Activated T-cell treated with anti-CD3 and anti-CD28 coated beads, Interleukin-2, amount 50 U/mL, for 4 hours (primary cell): Measurements from ENCODE around the gene ZMIZ1. TPM values are rescaled to one million over a fixed set of nuclear protein-coding genes. Genes with fewer than 3 reads are reported as not detected.

Experiments
- ATAC-seq, 2 donors: fragments of 200-7000 bp; cut with Tn5 transposase; one replicate each; pipeline ENCODE4 v1.10.0; 2021
- DNase-seq: peaks from one replicate; pipeline ENCODE4 v3.0.0-alpha.2; 2020
- H3K27me3 Mint-ChIP-seq: one replicate; pipeline ENCODE4 v1.8.0; 2021; ENCODE audit warnings: low read depth, mixed read lengths
- H3K36me3 Mint-ChIP-seq: one replicate; pipeline ENCODE4 v1.8.0; 2022; ENCODE audit warnings: mixed read lengths; ENCODE audit not compliant: insufficient read depth
- H3K4me1 Mint-ChIP-seq: one replicate; pipeline ENCODE4 v1.8.0; 2021; ENCODE audit warnings: low read depth, mixed read lengths
- H3K4me3 Mint-ChIP-seq: one replicate; pipeline ENCODE4 v1.8.0; 2021; ENCODE audit warnings: mild to moderate bottlenecking, moderate library complexity, mixed read lengths
- H3K9me3 Mint-ChIP-seq: one replicate; pipeline ENCODE4 v1.8.0; 2021; ENCODE audit warnings: mixed read lengths
- total RNA-seq, 3 donors: library from RNA; stranded (reverse); gene quantifications; one replicate each; pipeline ENCODE4 v1.2.1, GENCODE V29; 2021

ZMIZ1 gene
- total RNA-seq, 3 donors from 2014 or later = 17.7 to 21.0 (median 18.0) TPM

DNA sequence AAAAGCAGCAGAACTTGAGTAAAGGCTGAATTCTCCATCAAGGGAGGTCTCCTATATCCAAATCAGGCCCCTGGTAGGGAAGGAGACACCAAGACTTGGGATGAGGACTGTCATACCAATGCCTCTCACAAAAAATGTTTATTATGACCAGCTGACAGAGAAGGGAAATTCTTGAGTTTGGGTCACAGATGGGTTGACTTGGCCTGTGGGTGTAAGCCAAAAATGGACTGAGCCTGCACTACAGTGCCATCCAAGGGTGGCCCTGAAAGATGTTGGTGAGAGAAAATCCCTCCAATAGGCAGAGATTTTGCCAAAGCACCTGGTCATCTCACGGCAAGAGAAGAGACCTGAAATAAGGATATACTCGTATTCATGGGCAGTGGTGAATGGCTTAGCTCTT, 251.6 kb downstream of the ZMIZ1 start:
- Mint-ChIP-seq H3K9me3 (peaks cover 9% of the 10 kb centered on the region), H3K4me1 (peaks cover 96% of the 10 kb centered on the region), H3K27me3 (no peaks in the 10 kb centered on the region), H3K4me3 (no peak overlapping the region), H3K36me3 (peaks cover 5% of the 10 kb centered on the region)
- ATAC-seq (no peak), DNase-seq (no peak)

DNA sequence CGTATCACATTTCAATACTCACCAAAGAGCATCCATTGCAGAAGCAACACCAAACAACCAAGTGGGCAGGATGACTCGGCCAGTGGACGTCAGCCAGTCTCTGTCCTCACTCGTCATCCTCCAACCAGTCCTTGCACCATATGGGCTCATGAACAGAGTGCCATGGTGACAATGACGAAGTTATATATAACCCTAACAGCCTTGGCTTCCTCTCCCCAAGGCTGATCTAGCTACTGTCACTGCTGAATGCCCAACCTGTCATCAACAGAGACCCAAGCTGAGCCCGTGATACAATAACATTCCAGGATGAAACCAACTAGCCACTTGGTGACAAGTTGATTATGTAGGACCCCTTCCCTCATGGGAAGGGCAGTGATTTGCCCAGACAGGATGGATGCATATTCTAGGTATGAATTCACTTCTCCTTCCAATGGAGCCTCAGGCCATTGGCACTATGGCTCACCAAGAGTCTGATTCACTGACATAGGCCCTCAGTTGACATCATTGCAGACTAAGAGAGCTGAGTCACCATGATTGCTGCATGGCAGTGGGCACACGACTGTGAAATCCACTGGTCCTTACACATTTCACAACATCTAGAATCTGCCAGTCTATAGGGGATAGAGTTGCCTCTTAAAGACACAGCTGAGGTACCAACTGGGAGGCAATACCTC, 252.2 kb downstream of the ZMIZ1 start:
- H3K36me3 Mint-ChIP-seq = no peaks in the 10 kb centered on the region
- ATAC-seq (peak; percentile 49 to 51), DNase-seq (peak; percentile 17)
- peaks cover 9% of the 10 kb centered on the region for H3K9me3 Mint-ChIP-seq
- H3K27me3 Mint-ChIP-seq = no peaks in the 10 kb centered on the region
- peaks cover 90% of the 10 kb centered on the region for H3K4me1 Mint-ChIP-seq
- H3K4me3 Mint-ChIP-seq = no peak overlapping the region

- Mint-ChIP-seq H3K36me3 (no peaks in the 10 kb centered on the region), H3K4me3 (no peak overlapping the region), H3K9me3 (peaks cover 9% of the 10 kb centered on the region), H3K27me3 (no peaks in the 10 kb centered on the region), H3K4me1 (peaks cover 86% of the 10 kb centered on the region)
- ATAC-seq = no peak
- DNase-seq = no peak
These were observed 252.7 kb downstream of the ZMIZ1 start for GRCh38 chr10:79321494-79321882.

DNA sequence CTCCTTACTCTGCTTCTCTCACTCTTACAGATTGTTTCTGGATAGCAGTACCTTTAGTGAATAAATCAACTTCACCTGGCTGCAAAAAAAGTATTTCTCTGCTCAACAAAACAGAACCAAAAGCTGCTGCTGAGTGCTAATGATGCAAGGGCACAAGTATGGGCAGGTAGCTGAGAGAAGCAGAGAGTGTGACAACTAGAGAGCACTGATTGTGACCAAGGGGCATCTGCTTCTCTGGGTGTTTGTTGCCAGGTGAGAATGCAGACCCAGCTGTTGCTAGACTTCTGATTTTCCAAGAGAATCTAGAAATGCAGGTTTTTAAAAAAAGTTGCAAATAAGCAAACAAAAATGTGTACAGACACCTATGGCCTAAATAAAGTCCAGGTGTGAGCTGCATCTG, 253.2 kb downstream of the ZMIZ1 start:
- Mint-ChIP-seq H3K9me3 (peaks cover 9% of the 10 kb centered on the region), H3K36me3 (no peaks in the 10 kb centered on the region), H3K4me1 (peaks cover 81% of the 10 kb centered on the region), H3K4me3 (no peak overlapping the region), H3K27me3 (no peaks in the 10 kb centered on the region)
- DNase-seq = no peak
- ATAC-seq = no peak

- H3K4me3 Mint-ChIP-seq = peak overlapping the region; percentile 57
- no peaks in the 10 kb centered on the region for H3K27me3 Mint-ChIP-seq
- peak; percentile 83 to 87 for ATAC-seq
- peak; percentile 68 for DNase-seq
- peaks cover 72% of the 10 kb centered on the region for H3K4me1 Mint-ChIP-seq
- peaks cover 9% of the 10 kb centered on the region for H3K9me3 Mint-ChIP-seq
- H3K36me3 Mint-ChIP-seq = no peaks in the 10 kb centered on the region
These were observed 254.1 kb downstream of the ZMIZ1 start for GRCh38 chr10:79322616-79323543.

DNA sequence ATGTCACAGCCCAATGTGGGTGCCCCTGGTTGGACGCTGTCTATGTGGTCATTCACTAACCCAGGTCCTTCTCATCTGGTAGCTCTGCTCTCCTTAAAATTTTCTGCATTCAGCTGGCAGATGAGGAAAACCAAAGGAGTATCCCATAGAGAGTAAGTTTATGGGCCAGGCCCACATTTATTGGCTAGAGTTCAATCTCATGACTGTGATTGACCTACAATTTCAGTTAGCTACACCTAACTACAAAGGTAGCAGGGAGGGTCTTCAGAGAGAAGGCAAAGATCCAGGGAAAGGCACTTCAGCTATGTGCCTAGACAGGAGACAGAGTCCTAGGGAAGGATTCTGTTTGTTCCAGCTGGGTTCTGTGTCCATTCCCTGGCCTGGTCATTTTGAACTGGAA, 254.8 kb downstream of the ZMIZ1 start:
- H3K9me3 Mint-ChIP-seq = peaks cover 9% of the 10 kb centered on the region
- peak overlapping the region; percentile 57 for H3K4me3 Mint-ChIP-seq
- H3K36me3 Mint-ChIP-seq = no peaks in the 10 kb centered on the region
- no peaks in the 10 kb centered on the region for H3K27me3 Mint-ChIP-seq
- H3K4me1 Mint-ChIP-seq = peaks cover 64% of the 10 kb centered on the region
- ATAC-seq (no peak), DNase-seq (no peak)

GRCh38 chr10:79324032-79324695, 255.4 kb downstream of the ZMIZ1 start:
- ATAC-seq = no peak
- H3K27me3 Mint-ChIP-seq = no peaks in the 10 kb centered on the region

DNA sequence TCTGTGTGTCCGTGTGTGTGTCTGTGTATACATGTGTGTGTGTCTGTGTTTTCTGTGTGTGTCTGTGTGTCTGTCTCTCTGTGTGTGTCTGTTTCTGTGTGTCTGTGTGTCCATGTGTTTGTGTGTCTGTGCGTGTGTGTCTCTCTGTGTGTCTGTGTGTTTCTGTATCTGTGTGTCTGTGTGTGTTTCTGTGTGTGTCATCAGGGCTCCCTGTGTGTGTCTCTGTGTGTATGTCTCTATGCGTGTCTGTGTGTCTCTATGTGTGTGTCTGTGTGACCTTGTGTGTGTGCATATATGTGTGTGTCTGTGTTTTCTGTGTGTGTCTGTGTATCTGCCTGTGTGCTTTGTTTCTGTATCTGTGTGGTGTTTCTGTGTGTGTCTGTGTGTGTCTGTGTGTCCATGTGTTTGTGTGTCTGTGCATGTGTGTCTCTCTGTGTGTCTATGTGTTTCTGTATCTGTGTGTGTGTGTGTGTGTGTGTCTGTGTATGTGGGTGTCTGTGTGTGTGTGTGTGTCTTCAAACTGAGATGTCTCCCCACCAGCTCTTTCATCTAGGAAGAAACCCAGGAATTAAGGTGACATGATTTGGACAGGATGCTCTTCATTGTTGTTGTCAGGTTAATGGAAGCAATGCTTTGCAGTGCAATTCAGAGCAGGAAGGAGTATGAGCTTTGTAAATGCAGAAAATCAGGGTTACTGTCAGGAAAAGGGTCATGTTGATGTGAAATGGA, 257.8 kb downstream of the ZMIZ1 start:
- H3K4me3 Mint-ChIP-seq = no peak overlapping the region
- no peaks in the 10 kb centered on the region for H3K27me3 Mint-ChIP-seq
- DNase-seq (no peak), ATAC-seq (no peak)
- no peaks in the 10 kb centered on the region for H3K36me3 Mint-ChIP-seq
- no peaks in the 10 kb centered on the region for H3K9me3 Mint-ChIP-seq
- peaks cover 53% of the 10 kb centered on the region for H3K4me1 Mint-ChIP-seq

More at GRCh38 chr10:79324032-79324695, 255.4 kb downstream of the ZMIZ1 start:
- Mint-ChIP-seq H3K4me1 (peaks cover 61% of the 10 kb centered on the region), H3K36me3 (no peaks in the 10 kb centered on the region), H3K9me3 (peaks cover 4% of the 10 kb centered on the region), H3K4me3 (no peak overlapping the region)
- DNase-seq = no peak

- Mint-ChIP-seq H3K27me3 (no peaks in the 10 kb centered on the region), H3K4me1 (peaks cover 53% of the 10 kb centered on the region), H3K36me3 (no peaks in the 10 kb centered on the region), H3K9me3 (no peaks in the 10 kb centered on the region), H3K4me3 (no peak overlapping the region)
- ATAC-seq = no peak
- no peak for DNase-seq
These were observed 258.3 kb downstream of the ZMIZ1 start for GRCh38 chr10:79327090-79327457.

GRCh38 chr10:79328147-79328701, 259.5 kb downstream of the ZMIZ1 start:
- Mint-ChIP-seq H3K27me3 (no peaks in the 10 kb centered on the region), H3K4me3 (no peak overlapping the region)
- DNase-seq = no peak

GRCh38 chr10:79328737-79329504, 260.2 kb downstream of the ZMIZ1 start:
- no peak for DNase-seq
- ATAC-seq = no peak
- H3K4me3 Mint-ChIP-seq = no peak overlapping the region
- no peaks in the 10 kb centered on the region for H3K9me3 Mint-ChIP-seq
- H3K27me3 Mint-ChIP-seq = no peaks in the 10 kb centered on the region
- H3K36me3 Mint-ChIP-seq = no peaks in the 10 kb centered on the region
- H3K4me1 Mint-ChIP-seq = peaks cover 48% of the 10 kb centered on the region

More at GRCh38 chr10:79328147-79328701, 259.5 kb downstream of the ZMIZ1 start:
- Mint-ChIP-seq H3K4me1 (peaks cover 49% of the 10 kb centered on the region), H3K36me3 (no peaks in the 10 kb centered on the region), H3K9me3 (no peaks in the 10 kb centered on the region)
- no peak for ATAC-seq

GRCh38 chr10:79329529-79329928, 260.8 kb downstream of the ZMIZ1 start:
- peaks cover 45% of the 10 kb centered on the region for H3K4me1 Mint-ChIP-seq
- H3K27me3 Mint-ChIP-seq = no peaks in the 10 kb centered on the region
- DNase-seq = no peak
- no peaks in the 10 kb centered on the region for H3K9me3 Mint-ChIP-seq
- H3K4me3 Mint-ChIP-seq = no peak overlapping the region
- H3K36me3 Mint-ChIP-seq = no peaks in the 10 kb centered on the region
- no peak for ATAC-seq

- Mint-ChIP-seq H3K4me1 (peaks cover 48% of the 10 kb centered on the region), H3K27me3 (no peaks in the 10 kb centered on the region), H3K36me3 (no peaks in the 10 kb centered on the region), H3K4me3 (no peak overlapping the region), H3K9me3 (no peaks in the 10 kb centered on the region)
- ATAC-seq (peak in 1 of 2 donors; percentile 6), DNase-seq (no peak)
These were observed 262.5 kb downstream of the ZMIZ1 start for GRCh38 chr10:79331226-79331625.
